CD4-positive, alpha-beta T cell treated with Interferon alpha-2 for 1 hour (primary cell): Measurements from ENCODE around the gene GFOD1.
A peak's percentile ranks its signal among the peaks of the same experiment; 100 is the strongest.
"Not testable (repeated sequence)": the region's sequence is repeated elsewhere in the genome, so short reads cannot be mapped to it uniquely, and the experiment has no call there.

Experiments
- DNase-seq, 2 donors: peaks; one replicate each; pipeline ENCODE4 v3.0.0-alpha.2; 2020 to 2022

Gene GFOD1

GRCh38 chr6:13511141-13511571 lies 23.8 kb upstream of the GFOD1 start:
- DNase-seq: not testable (repeated sequence)

- DNase-seq: not testable (repeated sequence)
Observed at GRCh38 chr6:13510433-13510832, 23.0 kb upstream of the GFOD1 start.

- no peak for DNase-seq
Observed at GRCh38 chr6:13508711-13509705, 21.6 kb upstream of the GFOD1 start.

GRCh38 chr6:13507306-13507860 lies 20.0 kb upstream of the GFOD1 start:
- DNase-seq: no peak

GRCh38 chr6:13505345-13505734 lies 17.9 kb upstream of the GFOD1 start:
- DNase-seq: no peak

GRCh38 chr6:13504611-13505344 lies 17.4 kb upstream of the GFOD1 start:
- DNase-seq: no peak

- no peak for DNase-seq
Observed at GRCh38 chr6:13500915-13501314, 13.5 kb upstream of the GFOD1 start.

GRCh38 chr6:13500264-13500663 lies 12.9 kb upstream of the GFOD1 start:
- DNase-seq: no peak

- no peak for DNase-seq
Observed at GRCh38 chr6:13496513-13497190, 9.3 kb upstream of the GFOD1 start.

- DNase-seq: no peak
Observed at GRCh38 chr6:13495818-13496217, 8.4 kb upstream of the GFOD1 start.

- no peak for DNase-seq
Observed at GRCh38 chr6:13495112-13495776, 7.8 kb upstream of the GFOD1 start.

GRCh38 chr6:13494137-13494536 lies 6.7 kb upstream of the GFOD1 start:
- no peak for DNase-seq

- no peak for DNase-seq
Observed at GRCh38 chr6:13493147-13493546, 5.7 kb upstream of the GFOD1 start.

GRCh38 chr6:13492357-13492756 lies 5.0 kb upstream of the GFOD1 start:
- DNase-seq: no peak

- DNase-seq: no peak
Observed at GRCh38 chr6:13491538-13491937, 4.1 kb upstream of the GFOD1 start.

GRCh38 chr6:13490402-13490801 lies 3.0 kb upstream of the GFOD1 start:
- no peak for DNase-seq

GRCh38 chr6:13488896-13489237 lies 1.5 kb upstream of the GFOD1 start:
- no peak for DNase-seq

- DNase-seq: peak; percentile 20 to 21
Observed at GRCh38 chr6:13488015-13488895, 855 bp upstream of the GFOD1 start.

GRCh38 chr6:13486679-13487121 lies 700 bp downstream of the GFOD1 start:
- DNase-seq: peak; percentile 52 to 63

GRCh38 chr6:13485923-13486562 lies 1.4 kb downstream of the GFOD1 start:
- DNase-seq: peak; percentile 29 to 40

GRCh38 chr6:13485303-13485702 lies 2.1 kb downstream of the GFOD1 start:
- DNase-seq: no peak
